Renal pelvis (tissue), 12 donors: ENCODE results near the gene OR52B4. TPM values are rescaled to one million over a fixed set of nuclear protein-coding genes. Genes with fewer than 3 reads are reported as not detected.
A peak's percentile ranks its signal among the peaks of the same experiment; 100 is the strongest.
"Not testable (repeated sequence)": the region's sequence is repeated elsewhere in the genome, so short reads cannot be mapped to it uniquely, and the experiment has no call there.

Source experiments
- DNase-seq: peaks from one replicate; pipeline ENCODE4 v3.0.0-alpha.2; 2013
- long read RNA-seq, 16 experiments: transcript quantifications; one replicate each; lab custom pipeline, GENCODE V29; 2026
- polyA plus RNA-seq, 3 donors: library from polyadenylated mRNA; unstranded; fragments of 120-200 nt; gene quantifications; one replicate each; pipeline ENCODE4 v1.2.1, GENCODE V29; 2013; ENCODE audit not compliant: insufficient read length in 3 of 3

The OR52B4 gene
- not detected for polyA plus RNA-seq
- long read RNA-seq, donor 1 = 0 reads
- long read RNA-seq, donor 2 = 0 reads
- long read RNA-seq, donor 3 = 0 reads
- long read RNA-seq, donor 4 = 0 reads
- long read RNA-seq, donor 5 = 0 reads
- long read RNA-seq, donor 6 = 0 reads
- long read RNA-seq, donor 7 = 0 reads
- long read RNA-seq, donor 8 = 0 reads
- long read RNA-seq, donor 9 = 0 reads
- long read RNA-seq, donor 10 = 0 reads
- long read RNA-seq, donor 11 = 0 reads
- long read RNA-seq, donor 12 = 0 reads
- long read RNA-seq, donor 13 = 0 reads
- long read RNA-seq, donor 14 = 0 reads
- long read RNA-seq, donor 15 = 0 reads
- long read RNA-seq, donor 16 = 0 reads

DNA sequence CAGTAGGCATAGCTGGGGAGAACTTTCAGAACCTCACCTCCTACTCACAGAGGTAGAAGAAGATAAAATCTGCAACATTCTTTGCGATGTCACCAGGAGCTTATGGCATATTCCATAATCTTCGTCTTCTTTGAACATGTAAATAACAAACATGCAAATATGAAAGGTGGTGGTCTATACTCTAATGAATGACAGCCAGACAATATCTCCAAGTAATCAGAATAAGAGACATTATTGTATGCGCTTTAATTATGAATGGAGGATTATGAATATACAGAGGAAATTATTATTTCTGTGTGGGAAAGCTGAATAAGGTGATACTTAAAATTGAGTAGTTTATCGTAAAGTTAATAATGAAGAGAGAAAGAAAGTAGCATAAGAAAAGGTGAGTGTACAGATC, at the start of gene OR52B4:
Gene OR52B4 (minus strand): TSS at position 101 of the 400 bp plus-strand sequence. CDS start 91 bp downstream, at position 10.
- no peak for DNase-seq

DNA sequence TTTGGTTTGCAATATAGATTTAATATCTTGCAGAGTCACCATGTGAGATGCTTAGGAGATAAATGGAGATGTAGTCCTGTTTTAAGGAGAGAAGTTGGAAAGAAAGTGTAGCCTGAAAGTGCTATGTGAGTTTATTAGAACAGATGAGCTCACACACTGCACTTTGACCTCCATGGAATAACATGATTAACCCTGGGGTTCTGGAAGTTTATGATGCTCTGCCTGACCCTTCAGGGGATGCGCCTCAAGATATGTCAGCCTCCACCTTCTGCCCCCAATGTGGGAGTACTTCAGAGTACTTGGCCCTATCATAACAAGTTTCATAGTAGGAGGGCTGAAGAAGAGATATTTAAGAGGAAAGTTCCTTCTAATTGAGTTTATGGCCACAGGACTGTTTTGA, 48.6 kb upstream of the OR52B4 start:
- DNase-seq = no peak

DNA sequence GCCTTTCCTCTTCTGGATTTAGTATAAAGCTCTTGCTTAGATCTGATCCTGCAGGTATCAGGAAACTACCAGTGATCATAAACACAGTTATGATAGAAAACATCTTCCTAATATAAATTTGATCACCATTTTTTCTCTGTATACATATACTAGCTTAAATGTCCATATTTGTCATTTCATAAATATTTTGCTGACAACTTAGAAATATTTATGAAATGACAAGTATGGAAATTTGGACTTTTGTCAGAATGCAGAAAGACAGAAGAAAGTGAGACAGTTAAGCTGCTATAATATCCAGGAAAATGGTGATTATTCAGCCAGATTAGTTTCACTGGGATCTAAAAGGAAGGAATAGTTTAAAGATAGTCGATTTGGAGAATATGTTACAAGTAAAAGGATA, 48.1 kb upstream of the OR52B4 start:
- no peak for DNase-seq

DNA sequence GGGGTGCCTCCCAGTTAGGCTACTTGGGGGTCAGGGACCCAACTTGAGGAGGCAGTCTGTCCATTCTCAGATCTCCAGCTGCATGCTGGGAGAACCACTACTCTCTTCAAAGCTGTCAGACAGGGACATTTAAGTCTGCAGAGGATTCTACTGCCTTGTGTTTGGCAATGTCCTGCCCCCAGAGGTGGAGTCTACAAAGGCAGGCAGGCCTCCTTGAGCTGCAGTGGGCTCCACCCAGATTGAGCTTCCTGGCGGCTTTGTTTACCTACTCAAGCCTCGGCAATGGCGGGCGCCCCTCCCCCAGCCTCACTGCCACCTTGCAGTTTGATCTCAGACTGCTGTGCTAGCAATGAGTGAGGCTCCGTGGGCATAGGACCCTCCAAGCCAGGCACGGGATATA, 38.0 kb upstream of the OR52B4 start:
- not testable (repeated sequence) for DNase-seq

DNA sequence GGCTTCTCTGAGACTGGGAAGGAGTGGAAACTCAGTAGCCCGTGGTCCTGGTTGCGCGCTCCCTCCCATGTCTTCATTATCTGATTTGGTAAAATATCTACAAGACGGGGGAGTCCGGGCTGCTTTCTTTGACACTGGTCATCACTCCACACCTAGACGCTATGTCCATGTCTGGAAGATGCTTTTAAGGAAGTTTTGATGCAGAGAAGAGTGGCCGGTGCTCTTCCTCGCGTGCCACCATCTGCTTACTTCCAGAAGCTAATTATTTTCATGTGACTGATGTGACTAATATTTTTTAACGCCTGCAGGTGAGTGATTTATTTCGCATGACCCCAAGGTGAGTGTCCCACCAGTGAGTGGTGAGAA, 25.7 kb upstream of the OR52B4 start:
- DNase-seq = no peak

DNA sequence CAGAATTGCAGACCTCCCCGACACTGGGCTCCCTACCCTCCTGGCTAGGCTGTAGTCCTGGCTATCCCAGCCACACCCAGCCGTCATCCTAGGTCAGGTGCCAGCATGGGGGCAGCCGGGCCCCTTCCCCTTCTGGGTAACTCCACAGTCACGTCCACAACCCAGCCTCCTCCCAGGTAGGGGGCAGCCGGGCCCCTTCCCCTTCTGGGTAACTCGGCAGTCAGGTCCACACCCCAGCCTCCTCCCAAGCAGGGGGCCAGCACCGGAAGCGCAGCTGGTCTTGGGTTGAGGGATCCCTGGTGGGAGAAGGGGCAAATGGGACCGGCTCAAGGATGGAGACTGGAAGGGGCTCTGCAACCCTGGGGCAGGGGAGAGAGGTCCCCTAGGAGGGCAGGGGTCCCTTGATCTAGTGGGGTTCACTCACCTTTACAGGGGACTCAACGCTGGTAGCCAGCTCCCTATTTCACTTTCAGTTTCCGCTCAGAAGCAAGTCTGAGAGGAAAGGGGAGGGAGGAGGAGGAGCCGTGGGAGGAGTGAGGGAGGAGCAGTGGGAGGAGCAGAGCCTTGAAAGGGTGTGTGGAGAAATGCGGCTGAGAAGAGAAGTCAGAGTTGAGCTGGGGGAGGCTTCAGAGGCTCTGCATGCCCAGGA, 25.1 kb upstream of the OR52B4 start, which contains the start of gene TRIM21:
Gene TRIM21 (minus strand): TSS at position 494 of the 649 bp plus-strand sequence. CDS start 3,293 bp downstream, outside the sequence.
- peak; percentile 90 for DNase-seq

DNA sequence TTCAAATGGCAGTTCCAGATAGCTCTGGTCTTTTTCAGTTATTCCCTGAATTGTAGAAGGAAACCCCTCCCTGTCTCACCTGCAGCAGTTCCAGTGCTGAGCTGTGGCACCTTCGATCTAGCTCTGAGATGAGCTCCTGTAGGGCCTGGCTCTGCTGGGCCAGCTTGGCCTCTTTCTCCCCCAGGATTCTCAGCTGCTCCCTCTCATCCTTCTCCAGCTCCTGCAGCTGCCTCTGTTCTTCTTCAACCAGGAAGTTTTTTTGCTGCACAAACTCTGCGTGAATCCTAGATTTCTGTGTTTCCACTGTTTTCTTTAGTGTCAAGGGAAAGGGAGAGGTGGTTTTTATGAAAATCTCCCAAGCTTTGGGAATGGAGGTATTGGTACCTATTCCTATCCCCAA, 20.0 kb upstream of the OR52B4 start:
- no peak for DNase-seq

DNA sequence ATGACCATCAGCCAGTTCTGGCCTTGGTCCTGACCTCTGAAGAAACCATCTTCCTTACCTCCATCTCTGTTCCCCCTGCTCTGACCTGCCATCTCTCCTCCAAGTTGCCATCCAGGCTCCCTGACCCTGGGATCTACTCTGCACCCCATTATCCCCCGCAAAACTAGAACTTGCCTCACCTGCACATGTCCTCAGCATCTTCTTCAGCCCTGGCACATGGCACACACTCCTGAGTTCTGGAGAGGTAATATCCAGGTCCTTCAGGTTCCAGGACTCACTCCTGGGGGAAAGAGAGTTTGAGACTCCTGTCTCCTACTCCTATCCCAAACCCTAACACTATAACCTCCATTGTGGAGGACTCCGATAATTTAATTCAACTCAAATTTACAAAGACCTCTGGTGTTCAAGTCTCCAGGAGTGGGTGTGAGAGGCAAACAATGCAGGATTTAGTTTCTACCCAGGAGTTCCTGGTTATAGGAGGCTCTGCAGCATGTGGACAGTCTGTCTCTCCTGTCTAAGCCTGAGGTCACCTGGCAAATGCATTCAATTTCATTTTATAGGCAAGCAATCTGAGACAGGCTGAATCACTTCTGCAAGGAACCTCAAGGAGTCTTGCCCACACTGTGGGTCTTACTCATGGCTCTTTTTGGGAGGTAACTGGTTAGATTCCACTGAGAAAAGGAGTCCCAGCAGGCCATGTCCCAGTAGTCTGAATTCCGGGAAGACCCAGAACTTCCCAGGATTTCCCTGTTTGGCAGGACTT, 18.0 kb upstream of the OR52B4 start:
- DNase-seq = no peak

DNA sequence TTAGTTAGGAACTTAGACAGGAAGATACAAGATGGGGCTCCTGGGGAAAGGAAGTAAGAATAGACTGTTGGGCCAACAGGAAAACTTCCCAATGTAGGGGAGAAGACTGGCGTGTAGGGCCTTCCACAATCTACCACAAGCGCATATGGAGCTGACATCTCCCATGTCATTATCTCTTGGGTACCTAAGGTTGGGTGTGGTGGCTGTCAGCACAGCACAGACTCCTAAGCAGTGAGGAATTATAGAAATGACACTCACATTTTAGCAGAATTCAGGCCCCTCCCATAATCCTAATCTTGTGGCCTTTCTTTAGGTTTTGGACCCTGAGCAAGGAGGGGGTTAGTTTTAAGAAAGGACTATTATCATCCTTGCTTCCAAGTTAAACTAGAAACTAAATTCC, 13.7 kb upstream of the OR52B4 start:
- DNase-seq = no peak

DNA sequence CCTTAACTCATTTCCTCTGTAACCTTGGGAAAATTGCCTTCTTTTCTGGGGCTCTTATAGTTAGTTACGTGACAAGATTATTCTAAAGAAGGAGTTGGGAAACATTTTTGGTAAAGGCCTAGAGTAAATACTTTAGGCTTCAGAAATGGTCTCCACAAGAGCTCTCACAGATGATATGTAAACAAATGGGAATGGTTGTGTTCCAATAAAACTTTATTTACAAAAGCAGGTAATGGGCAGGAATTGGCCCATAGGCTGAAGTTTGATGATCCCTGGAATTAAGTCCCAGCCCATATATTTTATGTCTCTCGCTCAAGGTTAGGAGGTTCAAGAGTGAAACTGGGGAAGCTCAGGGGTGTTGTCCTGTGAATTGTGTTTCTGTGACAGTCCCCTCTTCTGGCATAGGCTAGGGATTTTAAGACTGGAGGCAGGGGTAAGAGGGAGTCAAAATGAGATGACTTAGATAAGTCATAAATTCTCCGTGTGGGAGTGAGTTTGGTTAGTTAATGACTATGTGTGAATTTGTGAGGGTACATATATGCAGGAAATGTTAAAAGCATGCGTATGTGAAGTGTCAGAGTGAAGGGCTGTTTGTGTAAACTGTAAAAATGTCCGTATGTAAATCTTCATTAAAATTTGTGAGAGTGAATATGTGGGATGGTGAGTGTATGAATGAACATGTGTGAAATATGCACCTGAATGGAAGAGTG, 7.4 kb upstream of the OR52B4 start:
- no peak for DNase-seq

DNA sequence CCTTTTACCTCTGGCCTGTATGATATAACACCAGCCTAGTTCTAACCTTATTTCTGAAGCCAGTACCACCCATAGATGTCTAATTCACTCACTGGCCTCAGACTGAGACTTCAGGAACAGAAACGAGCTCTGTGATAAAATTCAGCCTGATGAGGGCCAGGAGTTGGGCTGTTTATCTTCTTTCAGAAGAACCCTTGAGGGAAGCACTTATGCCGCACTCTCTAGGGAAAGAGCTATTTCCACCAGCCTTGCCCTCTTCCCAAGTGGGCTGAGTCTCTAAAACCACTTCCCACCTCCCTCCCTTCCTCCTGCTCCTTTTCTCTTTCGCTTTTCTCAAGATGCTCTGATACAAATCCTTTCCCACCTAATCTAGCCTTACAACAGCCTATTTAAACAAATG, 2.0 kb upstream of the OR52B4 start:
- no peak for DNase-seq

DNA sequence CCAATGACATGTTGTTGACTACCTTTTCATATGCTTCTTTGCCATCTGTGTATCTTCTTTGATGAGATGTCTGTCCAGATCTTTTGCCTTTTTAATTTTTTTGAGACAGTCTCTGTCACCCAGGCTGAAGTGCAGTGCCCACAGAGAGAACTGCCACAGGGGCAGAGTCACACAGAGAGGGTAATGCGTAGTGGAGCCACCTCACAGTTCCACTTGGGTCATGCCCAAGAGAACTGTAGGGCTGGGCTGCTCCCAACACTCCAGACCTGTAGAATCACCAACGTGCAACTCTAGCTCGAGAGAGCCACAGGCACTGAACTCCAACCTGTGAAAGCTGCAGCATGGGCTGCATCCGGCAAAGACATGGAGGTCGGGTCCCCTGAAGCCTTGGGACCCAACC, 20.0 kb downstream of the OR52B4 start:
- not testable (repeated sequence) for DNase-seq

DNA sequence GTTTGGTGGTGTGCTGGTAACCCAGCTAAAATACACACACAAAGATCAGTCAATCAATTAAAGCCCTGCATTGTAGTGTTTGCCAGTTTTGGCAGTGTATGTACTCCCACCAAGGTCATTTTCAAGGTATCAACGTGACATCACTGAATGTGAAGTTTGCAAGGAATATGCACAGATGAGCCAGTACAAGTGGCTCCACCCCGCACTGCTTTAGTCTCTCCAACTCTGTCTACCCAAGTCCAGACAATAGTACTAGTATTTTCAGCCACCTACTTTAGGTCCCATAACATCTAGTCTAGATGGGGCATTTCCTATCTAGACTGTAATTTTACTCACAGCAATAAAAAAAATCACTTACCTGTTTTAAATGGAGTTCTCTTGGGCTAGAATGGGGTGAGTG, 22.8 kb downstream of the OR52B4 start:
- DNase-seq = not testable (repeated sequence)

DNA sequence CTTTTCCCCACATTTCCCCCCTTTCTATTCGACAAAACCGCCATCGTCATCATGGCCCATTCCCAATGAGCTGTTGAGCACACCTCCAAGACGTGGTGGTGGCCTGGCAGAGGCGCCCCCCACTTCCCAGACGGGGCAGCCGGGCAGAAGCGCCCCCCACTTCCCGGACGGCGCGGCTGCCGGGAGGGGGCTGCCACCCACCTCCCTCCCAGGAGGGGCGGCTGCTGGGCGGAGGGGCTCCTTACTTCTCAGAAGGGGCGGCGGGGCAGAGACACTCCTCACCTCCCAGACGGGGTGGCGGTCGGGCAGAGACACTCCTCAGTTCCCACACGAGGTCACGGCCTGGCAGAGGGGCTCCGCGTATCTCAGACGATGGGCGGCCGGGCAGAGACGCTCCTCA, 33.8 kb downstream of the OR52B4 start:
- DNase-seq = not testable (repeated sequence)

Other genes with a start within 250 kb of the OR52B4 start
- gene TRIM21, start 25.3 kb upstream of the OR52B4 start, polyA plus RNA-seq = 10 to 100 TPM; 20.2 to 22.7 (median 21.8) TPM
- not detected for gene OR52K2, start 80.9 kb upstream of the OR52B4 start, polyA plus RNA-seq
- gene OR52K1, start 114.3 kb upstream of the OR52B4 start, polyA plus RNA-seq = under 1 TPM; 0.07 to 0.33 (median 0.23) TPM
- not detected for gene OR52M1, start 176.8 kb upstream of the OR52B4 start, polyA plus RNA-seq
- under 1 TPM in 1 of 3 donors, not detected in 2; 0.03 TPM for gene OR52I2, start 213.4 kb upstream of the OR52B4 start, polyA plus RNA-seq
- under 1 TPM; 0.03 to 0.12 (median 0.10) TPM for gene OR52I1, start 225.7 kb upstream of the OR52B4 start, polyA plus RNA-seq
- 10 to 100 TPM; 19.2 to 26.8 (median 20.9) TPM for gene TRIM68, start 239.8 kb upstream of the OR52B4 start, polyA plus RNA-seq